ENCODE results near the gene MTA1.

The MTA1 gene

DNA sequence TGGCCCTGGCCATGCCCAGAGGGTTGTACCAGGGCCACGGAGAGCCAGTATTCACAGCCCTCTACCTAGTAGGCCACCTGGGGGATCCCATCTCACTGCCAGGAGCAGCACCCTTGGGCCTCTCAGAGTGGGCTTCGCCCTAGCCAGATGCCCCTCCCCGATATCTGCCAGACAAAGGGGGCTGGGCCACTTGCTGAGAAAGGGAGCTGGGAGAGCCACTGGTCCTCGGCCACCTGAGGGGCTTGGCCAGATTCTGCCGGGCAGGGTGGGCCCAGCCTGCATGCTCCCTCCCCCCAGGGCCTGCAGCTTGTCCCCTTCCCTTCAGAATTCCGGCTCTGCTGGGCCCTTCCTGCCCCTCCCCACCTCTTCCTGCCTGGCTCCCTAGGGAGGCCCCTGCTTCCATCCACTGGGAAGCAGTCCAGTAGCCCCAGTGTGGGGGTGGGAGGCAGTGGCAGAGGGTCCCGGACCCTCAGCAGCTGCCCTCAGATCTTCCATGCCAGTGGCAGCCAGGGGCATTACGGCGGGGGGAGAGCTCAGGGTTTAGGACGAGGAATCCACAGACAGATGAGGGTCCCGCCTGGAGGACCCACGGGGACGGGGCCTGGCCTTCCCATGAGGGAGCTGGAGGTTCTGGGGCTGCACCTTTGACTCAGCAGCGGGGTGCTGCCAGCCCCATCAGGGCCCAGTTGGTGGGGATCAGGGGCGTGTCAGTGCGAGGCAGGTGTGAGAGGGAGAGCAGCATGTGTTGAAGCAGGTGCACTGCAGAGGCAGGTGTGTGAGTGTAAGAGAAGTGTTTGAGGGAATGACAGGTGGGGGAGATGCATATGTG is 57.4 kb downstream of the MTA1 start:
- no peak for DNase-seq (ENCODE audit: low spot score)

DNA sequence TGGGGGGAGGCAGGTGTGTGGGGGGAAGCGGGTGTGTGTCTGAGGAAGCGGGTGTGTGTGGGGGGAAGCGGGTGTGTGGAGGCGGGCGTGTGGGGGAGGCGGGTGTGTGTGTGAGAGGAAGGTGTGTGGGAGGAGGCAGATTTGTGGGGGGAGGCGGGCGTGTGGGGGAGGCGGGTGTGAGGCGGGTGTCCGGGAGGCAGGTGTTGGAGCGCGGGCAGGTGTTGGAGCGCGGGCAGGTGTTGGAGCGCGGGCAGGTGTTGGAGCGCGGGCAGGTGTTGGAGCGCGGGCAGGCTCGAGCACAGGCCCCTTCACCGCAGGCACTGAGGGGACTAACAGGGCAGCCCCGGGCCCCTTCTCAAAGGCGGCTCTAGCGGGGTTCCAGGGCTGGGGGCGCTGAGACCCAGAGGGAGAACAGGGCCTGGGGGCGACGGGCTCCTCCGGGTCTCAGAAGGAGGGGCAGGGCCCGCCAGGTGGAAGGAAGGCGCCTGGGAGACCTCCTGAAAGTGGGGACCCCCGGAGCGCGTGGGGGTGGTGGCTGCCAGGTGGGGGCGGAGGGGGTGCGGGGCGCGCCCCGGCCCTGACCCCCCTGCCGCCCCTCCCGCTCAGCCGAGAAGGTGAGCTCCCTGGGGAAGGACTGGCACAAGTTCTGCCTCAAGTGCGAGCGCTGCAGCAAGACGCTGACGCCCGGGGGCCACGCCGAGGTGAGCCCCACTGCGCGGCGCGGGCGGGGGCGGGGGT is 58.2 kb downstream of the MTA1 start:
- DNase-seq (ENCODE audit: low spot score): no peak

DNA sequence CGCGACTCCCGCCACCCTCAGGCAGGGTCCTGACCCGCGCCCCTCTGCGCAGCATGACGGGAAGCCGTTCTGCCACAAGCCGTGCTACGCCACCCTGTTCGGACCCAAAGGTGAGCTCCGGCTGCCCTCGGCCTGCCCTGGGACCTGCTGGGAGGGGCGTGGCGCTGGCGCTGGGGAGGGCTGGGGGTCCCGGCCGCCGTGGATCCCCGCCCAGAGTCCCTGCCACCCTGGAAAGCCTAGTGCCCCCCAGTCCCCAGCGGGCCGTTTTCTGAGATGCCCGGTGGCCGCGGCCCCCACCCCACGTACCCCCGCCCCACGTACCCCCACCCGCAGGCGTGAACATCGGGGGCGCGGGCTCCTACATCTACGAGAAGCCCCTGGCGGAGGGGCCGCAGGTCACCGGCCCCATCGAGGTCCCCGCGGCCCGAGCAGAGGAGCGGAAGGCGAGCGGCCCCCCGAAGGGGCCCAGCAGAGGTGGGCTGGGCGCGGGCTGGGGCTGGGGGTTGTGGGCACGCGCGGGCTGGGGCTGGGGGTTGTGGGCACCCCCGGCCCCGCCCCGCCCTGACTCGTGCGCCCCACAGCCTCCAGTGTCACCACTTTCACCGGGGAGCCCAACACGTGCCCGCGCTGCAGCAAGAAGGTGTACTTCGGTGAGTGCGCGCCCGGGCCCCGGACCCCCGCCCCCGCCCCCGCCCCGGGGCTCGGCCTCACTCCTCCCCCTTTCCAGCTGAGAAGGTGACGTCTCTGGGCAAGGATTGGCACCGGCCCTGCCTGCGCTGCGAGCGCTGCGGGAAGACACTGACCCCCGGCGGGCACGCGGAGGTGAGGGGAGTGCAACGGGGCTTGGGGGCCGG is 59.0 kb downstream of the MTA1 start:
- no peak for DNase-seq (ENCODE audit: low spot score)

DNA sequence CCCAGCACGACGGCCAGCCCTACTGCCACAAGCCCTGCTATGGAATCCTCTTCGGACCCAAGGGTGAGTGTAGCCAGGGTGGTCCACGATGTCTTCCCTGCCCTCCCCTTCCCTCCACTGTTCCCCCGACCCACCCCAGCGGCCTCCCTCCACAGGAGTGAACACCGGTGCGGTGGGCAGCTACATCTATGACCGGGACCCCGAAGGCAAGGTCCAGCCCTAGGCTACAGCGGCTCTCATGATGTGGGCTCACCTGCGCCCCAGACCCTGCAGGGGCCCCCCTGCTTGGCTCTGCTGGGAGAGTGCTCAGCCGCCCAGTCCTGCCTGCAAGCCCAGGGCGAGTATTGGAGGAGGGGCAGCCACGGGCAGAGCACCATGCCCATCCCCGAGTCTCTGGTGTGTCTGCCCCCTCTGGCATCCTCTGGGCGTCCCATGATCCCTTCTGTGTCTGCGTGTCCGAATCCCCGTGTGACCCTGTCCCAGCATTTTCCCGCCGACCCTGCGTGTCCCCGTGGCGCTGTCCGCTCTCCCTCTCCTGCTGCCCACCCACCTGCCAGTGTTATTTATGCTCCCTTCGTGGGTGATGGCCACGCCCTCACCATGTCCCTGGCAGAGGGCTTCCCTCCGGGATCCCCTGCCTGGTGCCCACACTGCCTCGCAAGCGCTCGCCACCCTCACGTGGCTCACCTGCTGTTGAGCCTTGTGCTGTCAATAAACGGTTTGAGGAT is 60.0 kb downstream of the MTA1 start:
- DNase-seq (ENCODE audit: low spot score): no peak

DNA sequence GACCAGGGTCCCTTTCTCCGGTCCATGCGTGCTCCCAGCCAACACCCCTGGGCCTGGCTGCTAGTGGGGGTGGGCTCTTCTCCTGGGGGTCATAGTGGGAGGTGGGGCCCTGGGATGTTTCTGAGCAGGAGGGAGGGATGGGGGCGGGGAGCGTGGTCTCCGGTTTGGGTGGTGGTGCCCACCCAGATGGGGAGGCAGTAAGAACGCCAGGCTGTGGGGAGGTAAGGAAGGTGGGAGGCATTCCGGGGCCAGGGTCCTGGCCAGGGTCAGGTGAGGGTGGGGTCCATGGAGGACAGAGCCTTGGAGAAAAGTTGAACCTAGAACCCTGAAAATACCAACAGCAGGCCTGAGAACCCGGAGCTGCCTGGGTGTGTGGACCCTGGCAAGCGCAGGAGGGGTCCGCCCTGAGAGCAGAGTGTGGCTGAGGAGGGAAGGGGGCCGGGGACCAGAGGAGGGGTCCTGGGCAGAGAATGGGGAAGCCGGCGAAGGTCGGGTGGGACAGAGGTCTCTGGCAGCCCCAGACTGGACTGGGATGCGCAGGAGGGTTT is 60.6 kb downstream of the MTA1 start:
- no peak for DNase-seq (ENCODE audit: low spot score)

DNA sequence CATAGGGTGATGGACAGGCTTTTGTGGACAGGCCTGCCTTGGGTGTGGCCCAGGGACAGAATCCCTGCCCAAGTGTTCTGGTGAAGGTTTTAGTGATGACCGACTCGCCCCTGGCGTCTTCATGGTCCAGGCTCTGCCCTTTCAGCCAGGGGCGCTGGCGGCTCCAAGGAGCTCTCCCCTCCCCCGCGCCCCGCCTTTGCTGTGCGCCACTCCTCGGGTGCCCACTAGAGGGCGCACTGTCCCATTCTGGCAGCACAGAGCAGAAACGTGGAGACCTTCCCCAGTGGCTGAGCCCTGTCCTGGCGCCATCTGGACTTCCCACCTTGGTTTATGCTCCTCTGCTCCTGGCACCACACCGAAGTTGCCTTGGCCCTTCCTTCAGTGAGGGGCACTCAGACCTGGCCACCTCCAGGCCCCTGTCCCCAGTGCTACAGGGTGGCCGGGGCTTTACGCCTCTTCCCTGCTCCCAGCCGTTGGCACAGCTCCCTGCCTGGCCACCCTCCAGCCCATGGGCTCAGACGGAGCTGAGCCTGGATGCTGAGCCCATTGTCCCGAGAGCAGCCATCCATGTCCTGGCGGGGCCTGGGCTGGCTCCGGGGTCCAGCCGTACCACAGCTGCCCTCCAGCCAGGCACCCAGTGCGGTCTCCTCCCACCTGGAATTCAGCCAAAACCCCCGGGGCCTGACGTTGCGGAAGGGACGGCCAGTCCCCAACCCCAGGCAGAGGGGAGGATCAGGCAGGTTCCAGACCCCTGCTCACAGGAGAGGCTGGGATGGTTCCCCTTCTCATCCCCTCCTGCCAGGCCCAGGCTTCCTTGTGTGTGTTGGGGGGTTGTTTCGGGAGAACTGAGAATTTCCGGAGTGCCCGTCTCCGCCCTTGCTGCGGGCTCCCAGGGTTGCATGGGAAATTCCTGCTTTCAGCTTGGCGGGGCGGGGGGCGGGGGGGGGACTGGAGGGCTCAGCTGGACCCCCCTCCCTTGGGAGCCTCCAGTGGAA is 61.5 kb downstream of the MTA1 start:
- DNase-seq (ENCODE audit: low spot score): peak; percentile 90

DNA sequence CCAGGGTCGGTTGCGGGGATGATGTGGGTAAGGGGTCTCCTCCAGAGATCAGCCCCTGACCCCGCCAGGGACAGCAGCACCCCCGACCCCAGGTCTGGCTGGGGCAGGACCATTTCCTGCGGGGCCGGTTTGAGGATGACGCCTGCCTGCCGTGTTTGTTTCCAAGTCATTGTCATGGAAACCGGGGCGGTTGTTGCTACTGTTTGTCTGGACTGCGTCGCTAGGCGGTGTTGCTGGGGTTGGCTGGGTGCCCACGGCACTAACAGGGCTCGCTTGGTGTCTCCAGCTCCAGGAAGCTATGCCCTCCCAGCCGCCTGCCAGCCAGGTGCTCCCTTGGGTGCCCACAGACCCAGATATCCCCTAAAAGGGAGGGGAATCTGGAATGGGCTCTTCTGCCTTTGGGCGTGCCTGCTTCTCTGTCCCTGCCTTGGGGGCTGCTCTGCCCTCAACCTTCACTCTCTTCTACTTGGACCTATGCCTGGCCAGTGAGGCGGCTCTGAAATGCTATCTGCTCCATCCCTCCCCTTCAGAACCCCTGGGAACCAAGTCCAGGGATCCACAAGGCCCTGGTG is 62.3 kb downstream of the MTA1 start:
- DNase-seq (ENCODE audit: low spot score): peak; percentile 93

DNA sequence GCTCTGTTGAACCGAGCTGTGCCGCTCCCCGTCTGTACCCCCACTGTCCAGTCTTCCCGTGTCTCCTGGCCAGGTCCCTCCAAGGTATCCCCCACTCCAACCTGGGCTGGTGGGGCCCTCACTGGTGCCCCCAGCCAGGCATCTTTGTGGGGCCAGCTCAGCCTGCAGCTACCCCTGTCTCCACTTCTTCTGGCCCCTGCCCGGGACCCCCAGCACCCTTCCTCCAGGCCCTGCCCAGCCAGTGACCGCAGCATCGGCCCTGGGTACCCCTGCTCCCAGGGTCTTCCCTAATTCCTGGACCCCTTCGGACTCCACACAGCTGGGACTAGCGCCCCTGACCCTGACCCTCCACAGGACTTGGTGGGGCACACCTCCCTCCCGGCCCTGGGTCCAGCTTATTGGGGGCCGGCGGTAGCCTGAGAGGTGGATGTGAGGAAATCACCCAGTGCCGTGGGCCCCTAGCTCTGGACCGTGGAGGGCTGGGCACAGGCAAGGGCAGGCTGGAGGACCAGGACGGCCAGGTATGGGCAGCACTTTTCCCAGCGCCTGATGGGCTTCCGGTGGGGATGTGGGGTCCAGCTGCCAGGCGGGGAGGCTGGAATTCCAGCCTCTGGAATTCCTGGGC is 63.0 kb downstream of the MTA1 start:
- no peak for DNase-seq (ENCODE audit: low spot score)

DNA sequence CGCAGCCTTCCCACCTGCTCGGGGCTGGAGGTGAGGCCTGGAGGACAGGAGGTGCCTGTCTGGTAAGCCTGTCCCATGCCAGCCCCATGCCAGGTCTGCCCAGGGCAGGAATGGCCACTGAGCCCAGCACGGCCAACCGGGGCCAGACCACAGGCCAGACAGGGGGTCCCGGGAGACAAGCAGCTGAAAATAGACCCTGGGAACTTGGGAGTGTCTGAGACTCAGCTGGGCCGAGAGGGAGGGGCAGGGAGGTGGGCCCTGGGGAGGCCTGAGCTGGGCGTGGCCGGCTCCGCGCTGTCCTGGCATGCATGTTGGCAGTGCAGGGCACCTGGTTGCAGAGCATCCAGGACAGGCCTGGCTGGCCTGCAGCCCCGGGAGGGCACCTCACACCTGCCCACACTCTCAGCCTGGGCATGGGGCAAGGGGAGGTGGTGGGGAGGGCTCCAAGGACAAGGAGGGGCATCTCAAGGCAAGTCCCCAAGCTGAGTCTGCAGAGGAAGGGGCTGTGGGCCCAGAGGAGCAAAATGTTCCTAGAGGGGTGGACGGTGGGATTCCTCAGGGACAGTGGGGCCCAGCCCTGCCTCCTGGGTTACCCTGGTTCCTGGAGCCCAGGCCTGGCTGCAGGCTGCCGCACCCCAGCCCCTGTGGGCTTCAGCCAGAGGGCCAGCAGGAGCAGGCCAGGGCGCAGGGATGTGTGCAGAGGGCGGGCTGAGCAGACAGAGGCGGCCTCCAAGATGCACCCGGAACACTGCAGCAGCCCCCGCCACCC is 63.9 kb downstream of the MTA1 start:
- no peak for DNase-seq (ENCODE audit: low spot score)

DNA sequence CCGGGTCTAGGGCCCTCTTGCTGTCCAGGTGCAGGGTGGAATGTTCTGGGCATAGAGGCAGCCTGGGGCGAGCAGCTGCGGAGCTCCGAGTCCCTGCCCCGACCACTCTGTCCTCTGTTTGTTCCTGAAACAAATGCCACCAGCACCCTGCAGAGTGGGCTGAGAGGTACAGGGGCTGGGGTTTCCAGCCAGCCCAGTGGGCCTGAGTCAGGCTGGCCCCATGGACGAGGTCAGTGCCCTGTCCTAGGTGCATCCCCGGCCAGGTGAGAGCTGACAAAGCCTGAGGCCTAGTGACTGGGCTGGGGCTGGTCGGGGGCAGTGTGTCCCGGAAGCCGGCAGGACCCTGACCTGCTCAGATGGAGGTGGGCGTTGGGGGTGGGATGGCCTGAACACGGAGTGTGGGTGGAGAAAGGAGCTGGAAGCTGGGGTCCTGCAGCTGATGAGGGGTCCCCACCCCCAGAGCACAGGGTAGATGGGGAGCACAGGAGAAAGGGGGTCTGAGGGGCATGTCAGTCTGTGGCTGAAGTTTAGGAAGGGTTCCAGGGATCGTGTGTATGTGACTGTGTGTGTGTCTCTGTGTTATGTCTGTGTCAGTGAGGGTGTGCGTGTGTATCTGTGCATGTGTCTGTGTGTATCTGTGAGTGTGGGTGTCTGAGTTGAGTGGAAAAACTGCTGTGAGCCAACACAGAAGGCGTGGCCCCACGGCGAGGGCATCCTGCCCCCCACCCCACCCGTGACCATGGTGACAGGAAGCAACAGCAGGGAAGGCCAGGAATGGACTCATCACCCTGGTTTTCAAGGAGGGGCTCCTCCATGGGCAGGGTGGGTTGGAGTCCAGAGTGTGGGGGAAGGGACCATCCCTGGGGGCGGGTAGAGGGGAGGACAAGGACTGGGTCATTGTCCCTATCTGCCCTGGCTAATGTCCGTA is 64.7 kb downstream of the MTA1 start:
- no peak for DNase-seq (ENCODE audit: low spot score)

DNA sequence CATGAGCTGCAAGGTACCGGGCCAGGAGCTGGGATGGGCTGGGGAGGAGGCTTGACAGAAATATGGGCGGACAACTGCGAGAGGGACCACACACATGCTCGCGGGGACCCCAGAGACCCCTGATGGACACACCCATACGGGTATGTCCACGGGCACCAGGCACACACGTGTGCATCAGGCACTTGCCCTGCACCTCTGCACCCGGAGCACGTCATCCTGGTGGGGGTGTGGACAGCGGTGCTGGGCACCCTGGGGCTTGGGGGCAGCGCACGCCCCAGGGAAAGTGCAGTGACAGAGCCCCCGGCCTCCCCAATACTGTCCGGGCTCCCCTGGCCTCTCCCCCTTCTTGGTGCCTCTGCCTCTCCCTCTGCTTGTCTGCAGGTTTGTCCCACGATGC is 65.4 kb downstream of the MTA1 start:
- DNase-seq (ENCODE audit: low spot score): no peak

DNA sequence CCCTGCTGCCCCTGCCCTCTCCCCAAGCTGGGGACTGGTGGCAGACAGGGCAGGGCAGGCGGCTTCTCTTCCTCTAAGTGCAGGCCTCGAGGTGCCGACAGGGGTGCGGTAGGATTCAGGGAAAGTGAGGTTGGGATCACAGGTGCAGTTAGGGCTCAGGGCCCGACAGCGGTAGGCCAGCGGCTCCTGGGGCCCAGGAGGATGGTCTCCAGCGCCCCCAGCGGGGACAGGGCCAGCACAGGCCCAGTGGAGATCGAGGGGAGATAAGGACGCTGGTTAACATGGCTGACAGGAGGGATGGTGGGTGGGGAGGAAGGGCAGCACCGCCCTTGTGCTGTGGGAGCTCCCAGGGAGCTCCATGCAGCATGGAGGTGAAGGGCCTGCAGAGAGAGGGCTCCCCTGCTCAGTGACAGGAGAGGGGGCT is 66.1 kb downstream of the MTA1 start:
- no peak for DNase-seq (ENCODE audit: low spot score)

DNA sequence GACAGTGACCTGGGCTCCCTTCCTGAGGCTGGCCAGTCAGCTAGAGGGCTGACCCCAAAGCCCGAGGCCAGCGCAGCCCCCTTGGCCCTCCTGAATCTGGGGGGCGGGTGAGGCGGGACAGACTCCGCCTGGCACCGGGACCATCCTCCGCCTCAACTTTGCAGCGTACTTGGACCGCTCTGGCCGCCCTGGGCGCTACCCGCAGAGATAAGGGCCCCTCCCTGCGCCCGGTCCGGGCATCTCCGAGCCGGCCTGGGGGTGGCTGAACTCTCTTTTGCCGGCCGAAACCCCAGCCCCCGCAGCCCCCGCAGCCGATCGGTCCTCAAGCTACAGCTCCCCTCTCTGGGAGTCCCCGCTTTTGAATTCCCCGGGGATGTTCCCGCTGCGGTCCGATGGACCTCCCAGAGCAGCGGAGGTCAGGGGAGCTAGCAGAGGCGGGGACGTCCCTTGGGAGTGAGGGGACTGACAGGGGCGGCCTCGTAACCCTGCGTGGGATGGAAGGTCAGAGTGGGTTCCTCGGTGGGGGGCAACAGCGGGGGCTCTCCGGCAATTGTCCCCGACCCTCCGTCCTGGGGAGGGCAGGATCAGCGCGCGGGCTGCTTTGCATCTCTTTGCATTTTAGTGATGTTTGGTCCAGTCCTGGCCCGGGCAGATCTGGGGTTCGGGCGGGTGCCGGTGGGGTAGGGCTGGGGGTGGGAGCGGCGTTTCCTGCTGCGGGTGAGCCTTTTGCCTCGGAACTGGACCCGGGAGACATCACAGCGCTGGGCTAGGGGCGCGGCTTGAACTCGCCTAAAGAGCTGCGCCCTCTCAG is 66.7 kb downstream of the MTA1 start, which contains the start of gene CRIP1:
Gene CRIP1 (plus strand): TSS at position 724 of the 811 bp plus-strand sequence. CDS start 374 bp downstream, outside the sequence.
- DNase-seq (ENCODE audit: low spot score): no peak

DNA sequence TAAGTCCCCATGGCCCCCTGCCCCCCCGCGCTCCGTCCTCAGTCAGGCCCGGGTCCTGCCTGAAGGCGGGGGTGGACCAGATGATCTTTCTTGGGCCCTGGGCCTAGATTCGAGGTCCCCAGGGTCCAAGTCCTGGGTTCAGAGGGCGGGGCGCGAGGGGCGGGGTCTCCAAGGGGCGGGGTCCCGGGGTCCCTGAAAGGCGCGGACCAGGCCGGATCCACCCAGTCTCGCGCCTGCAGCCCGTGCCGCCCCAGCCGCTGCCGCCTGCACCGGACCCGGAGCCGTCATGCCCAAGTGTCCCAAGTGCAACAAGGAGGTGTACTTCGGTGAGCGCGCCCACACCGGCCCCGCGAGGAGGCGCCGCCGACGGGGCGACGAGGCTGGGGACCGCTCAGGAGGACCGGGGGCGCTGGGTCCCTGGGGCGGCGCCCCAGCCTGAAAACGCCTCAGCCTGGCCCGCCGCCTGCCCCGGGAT is 67.4 kb downstream of the MTA1 start:
- no peak for DNase-seq (ENCODE audit: low spot score)

DNA sequence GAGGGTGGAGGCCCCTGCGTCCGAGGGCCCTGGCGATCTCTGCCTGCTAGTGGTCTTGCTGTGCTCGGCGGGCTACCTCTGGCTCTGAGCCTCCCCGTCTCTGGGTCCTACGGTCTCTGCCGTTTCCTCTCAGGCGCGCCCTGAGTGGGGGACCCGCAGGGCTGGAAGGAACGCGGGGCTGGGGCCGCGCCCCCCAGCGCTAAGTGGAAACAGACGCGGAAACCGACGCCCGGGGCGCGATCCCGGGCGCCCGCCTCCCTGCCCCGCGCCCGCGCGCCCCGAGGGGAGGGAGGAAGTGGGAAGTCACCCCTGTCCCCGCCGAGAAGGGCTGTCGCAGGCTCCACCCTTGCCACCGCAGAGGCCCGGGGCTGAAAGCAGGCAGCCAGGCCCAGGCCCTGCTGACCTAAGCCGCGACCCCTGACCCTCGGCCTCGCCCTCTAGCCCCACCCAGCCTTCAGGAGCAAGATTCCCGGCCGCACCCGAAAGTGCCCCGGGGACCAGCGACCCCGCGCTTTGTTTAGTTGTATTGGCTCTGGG is 67.9 kb downstream of the MTA1 start:
- no peak for DNase-seq (ENCODE audit: low spot score)
